GM21717 (cell line): ENCODE results near the gene SLC39A11.
"Not testable (repeated sequence)": the region's sequence is repeated elsewhere in the genome, so short reads cannot be mapped to it uniquely, and the experiment has no call there.

Source experiments
- ATAC-seq: cut with Tn5 transposase; IDR thresholded peaks from one replicate; pipeline ENCODE4 v1.9.1; 2021; ENCODE audit warnings: mild to moderate bottlenecking, moderate library complexity; ENCODE audit not compliant: unreplicated experiment

The SLC39A11 gene

DNA sequence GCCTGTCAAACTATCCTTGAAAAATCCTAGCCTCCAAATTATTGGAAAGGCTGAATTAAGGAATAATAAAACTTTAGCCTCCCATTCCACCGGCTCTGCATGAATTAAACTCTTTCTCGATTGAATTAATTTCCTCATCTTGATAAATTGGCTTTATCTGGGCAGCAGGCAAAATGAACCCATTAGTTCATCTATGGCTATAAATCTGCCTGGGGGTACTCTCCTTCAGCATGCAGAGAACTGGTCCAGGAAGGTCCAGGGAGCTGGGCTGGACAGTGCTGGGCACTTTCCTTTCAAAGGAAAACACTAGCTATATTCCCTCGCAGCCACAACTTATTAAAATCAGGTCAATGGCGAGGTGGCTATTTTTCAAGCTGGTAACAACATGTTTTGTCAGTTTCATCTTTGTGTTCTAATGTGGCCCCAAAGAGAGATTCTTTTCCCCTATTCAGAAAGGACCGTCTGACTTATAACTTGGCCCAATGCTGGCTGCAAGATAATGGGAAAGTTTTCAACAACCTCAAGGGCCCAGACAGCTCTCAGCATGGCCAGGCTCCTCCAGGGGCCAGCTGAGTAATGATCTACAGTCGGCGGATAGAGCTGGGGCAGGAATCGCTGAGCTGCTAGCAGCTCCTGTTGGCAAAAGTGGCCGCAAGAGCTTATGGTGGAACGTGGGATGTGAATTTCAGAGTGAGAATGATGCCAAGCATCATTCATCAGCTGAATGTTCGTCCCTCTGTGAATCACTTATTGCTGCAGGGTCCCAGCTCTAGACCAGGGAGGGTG, 326.9 kb downstream of the SLC39A11 start:
- no peak for ATAC-seq

DNA sequence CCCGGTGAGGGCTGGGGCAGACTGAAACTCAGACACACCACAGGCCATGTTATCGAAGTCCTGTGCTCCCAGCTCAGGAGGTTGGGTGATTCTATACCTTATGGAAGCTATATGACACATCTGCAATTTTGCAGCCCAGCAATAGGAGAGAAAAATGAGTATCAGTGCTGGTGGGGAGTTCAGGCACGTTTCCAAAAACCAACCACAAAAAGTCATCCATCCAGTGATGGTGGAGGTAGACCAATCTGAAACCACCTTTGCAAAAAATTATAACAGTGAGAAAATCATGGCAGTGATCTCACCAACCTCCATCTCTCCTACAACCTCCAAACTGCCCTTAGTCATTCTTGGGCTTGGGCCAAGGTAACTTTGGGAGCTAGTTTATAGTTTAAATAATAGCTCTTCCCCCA, 327.9 kb downstream of the SLC39A11 start:
- ATAC-seq = no peak

DNA sequence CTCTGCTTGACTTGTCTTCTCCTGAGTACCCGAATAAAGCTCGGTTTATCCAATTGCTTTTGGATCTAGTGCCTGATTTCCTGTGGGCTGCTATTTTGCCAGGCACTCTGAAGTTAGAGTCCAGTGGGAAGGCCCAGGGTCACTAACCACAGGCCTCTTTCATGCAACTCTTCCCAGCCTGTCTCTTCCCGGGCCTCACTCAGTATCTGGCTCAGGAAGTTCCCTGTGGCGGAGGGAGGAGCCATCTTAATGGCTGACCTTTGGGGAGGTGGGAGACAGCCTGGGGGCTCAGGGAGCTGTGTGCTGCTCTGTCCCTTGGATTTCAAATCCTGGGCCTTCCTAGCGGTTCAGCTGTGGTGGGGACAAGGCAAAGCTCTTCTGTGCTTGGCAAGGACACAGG, 328.5 kb downstream of the SLC39A11 start:
- ATAC-seq = no peak

DNA sequence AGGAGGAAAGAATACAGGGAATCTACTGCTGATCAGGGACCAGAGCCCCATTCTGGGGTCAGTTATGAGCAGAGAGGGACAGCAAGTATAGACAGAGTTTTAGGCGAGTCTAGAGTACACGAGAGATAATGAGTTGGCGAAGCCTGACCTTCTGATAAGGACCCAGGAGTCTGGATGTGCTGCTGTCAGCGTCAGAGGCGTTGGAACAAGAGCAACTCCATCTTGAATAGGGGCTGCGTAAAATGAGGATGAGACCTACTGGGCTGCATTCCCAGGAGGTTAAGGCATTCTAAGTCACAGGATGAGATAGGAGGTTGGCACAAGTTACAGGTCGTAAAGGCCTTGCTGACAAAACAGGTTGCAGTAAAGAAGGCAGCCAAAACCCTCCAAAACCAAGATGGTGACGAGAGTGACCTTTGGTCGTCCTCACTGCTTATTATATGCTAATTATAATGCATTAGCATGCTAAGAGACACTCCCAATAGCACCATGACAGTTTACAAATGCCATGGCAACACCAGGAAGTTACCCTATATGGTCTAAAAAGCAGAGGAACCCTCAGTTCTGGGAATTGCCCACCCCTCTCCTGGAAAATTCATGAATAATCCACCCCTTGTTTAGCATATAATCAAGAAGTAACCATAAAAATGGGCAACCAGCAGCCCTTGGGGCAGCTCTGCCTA, 330.5 kb downstream of the SLC39A11 start:
- ATAC-seq = not testable (repeated sequence)

DNA sequence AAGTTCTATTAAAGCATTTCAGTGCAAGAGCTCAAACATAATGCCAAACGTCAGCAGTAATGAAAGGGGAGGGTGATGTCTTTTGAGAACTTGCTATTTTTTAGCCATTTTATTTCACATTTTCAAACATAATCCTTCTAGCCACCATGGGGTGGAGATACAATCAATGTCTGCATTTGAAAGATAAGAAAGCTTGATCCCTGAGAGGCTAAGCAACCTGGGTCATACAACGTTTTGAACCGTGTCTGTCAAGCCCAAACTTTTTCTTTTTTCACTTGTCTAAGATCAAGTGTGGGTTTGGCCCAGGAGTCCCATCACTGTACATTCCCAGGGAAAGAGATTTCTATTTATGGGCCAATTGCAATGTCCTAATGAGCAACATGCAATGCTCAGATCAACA, 331.1 kb downstream of the SLC39A11 start:
- no peak for ATAC-seq

DNA sequence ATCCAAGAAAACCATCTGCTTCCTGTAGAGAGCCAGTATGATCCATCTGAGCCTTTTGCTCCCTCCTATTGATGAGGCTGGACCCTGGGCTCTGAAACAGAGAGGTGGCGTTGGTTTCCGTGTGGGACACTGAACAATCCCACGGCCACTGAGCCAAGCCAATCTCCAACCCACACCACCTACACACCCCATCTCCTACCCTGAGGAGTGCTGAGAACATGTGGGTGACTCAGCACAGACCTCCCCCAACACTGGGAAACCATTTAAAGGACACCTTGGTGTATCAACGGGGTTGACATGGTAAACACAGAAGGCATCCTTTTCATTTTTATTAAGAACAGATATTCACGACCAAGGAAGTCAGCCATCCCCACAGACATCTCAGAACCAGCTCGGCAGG, 332.1 kb downstream of the SLC39A11 start:
- no peak for ATAC-seq

DNA sequence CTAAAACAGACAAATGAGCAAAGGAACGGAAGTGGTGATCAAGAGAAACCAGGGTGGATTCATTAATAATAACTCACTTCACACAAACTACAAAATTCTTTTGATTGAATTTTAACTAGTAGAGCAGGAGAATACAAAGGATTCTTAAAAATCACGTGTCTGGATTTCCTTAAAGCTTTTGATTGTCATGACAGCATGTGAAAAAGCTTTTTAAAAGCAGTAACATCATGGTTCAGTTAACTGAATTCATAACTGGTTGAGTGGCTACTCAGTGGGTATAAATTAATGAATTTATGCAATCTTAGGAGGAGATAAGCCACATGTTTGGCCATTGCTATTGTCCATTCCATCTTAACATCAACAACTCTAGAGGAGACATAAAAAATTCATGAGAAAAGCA, 333.2 kb downstream of the SLC39A11 start:
- ATAC-seq = no peak

DNA sequence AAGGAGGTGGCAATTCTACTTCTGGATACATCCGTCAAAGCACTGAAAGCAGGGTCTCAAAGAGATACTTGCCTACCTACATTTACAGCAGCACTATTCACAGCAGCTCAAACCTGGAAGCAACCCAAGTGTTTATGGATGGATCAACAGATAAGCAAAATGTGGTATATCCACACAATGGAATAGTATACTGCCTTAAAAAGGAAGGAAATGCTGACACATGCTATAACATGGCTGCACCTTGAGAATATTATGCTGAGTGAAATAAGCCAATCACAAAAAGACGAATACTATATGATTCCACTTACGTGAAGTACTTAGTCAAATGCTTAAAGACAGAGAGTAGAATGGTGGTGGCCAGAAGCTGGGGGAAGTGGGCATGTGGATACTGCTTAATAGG, 336.2 kb downstream of the SLC39A11 start:
- no peak for ATAC-seq

DNA sequence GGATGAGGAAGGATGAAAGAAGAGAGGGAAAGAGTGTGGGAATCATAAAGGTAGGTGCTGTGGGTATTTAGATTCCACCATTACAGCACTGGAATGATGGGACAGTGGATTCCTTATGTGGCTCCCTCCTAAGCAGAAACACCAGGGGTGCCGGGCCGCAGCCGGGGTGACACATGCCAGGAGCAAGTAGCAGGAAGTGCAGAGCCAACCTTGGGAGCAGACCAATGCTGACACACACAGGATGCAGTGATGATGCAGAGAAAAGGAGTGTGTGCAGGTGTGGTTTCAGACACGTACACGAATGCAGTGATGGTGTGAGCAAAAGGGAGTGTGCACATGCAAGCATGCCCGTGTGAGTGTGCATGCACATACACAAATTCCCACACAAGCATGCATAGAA, 338.0 kb downstream of the SLC39A11 start:
- ATAC-seq = no peak

DNA sequence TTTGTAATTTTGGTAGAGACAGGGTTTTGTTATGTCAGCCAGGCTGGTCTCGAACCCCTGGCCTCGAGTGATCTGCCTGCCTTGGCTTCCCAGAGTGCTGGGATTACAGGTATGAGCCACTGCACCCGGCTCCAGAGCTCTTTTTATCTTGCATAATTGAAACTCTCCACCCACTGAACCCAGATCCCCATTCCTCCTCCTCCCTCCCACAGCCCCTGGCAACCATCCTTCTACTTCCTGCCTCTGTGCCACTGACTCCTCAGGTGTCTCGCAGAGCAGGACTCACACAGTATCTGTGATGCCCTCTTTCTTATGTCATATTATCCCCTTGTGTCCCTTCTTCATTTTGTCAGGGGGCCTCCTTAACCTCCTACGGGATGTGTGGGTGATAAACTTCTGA, 340.7 kb downstream of the SLC39A11 start:
- no peak for ATAC-seq

DNA sequence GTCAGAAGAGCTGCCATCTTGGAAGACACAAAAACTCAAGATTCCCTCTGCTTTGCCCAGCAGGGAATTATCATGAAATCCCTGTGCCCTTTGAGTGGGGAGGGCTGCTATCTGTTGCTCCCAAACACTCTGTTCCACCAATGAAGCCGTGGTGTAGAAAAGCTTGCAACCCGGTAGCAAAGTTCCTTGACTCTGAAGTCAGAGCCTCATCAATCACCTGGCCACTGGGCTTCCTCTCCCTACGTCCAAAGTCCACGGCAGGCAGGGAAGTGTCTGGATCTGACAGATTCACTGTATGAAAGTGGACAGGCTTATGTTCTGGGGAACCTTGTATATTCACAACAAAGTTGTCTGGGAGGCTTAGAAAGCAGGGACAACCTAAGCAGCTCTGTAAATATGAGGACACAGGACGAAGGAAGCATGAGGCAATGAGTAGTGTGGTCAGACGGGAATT, 343.3 kb downstream of the SLC39A11 start:
- no peak for ATAC-seq

DNA sequence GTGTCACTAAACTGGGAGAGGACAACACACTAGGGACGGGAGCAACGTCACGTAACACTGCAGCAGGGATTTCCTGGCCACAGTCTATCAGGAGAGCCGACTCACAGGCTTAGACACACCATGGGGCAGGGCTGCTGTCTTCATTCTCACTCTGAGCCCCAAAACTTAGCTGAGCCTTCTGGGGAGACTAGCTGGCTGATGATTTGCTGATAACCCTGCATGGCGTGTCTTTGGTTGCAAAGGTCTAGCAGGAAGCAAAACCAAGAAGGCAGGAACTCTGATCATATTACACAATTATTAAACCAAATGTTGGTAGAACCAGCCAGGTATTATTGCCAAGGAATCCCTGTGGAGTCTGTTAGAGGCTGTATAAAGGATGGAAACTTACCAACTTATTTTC, 345.0 kb downstream of the SLC39A11 start:
- ATAC-seq = no peak

DNA sequence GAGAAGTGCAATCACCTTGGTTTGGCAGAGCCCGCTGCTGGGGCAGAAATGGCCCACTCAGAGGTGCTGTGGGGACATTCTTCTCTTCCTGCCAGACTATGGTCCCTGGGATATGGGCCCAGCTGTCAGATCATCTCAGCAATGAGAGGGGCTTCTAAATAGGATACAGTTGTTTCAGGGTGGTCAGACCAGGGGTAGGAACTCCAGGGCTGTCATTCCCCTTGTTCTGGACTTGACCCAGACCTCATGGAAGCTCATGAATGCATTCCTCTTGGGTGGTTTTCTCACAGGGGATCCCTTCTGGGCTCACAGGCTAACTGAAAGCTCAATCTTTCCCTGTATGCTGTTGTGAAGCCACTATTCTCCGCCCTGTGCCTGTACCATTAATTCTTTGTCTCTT, 347.2 kb downstream of the SLC39A11 start:
- no peak for ATAC-seq

DNA sequence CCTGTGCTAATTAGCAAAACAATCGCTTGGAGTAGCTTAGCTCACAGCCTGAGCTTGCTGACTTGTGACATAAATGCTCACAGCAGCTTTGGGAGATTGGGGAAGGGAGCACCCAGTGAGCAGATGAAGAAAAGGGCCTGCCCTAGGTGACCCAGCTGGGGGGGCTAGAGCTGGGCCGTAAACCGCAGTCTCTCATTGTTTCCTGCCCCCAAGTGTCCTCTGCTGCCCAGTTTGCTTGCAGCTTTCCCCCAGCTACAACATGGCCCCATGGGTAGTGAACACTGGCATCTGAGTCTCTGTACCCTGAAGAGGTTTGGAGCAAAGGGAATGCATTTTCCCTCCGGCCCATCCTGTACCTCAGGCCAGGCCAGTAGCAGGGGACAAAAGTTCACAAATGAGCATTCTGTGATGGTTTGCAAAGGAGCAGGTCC, 349.4 kb downstream of the SLC39A11 start:
- ATAC-seq = no peak

DNA sequence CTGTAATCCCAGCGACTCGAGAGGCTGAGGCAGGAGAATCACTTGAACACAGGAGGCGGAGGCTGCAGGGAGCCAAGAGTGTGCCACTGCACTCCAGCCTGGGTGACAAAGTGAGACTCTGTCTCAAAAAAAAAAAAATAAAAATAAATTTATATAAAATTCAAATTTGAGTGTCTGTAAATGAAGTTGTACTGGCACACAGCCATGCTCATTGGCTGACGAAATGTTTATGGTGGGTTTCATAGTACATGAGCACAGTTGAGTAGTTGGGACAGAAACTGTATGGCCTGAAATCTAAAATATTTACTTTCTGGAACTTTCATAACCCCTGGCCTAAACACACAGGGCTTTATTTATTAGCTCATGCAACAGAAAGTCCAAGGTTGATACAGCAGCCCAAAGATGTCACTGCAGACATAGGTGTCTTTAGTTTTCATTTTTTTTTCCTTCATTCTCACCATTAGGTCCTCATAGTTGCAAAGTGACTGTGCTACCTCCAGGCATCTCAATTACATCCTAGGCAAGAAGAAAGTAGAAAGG, 355.3 kb downstream of the SLC39A11 start:
- no peak for ATAC-seq

DNA sequence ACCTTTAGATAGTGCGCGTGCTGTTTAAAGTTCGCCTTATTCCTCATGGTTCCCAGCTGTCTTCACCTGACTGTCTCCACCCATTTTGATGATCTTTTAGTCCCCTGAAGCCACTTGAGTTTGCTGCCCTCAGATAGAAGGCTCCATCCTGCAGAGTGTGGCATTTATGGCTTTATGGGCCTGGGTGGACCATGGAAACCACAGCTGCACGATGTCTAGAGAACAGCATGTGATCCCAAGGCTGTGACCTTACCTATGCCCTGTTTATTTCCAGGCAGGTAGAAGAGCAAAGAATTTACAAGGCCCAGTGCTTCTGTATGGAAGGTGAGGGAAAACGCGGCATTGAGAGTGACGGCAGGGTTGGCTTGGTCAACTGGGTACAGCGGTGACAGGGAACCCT, 356.9 kb downstream of the SLC39A11 start:
- ATAC-seq = no peak

DNA sequence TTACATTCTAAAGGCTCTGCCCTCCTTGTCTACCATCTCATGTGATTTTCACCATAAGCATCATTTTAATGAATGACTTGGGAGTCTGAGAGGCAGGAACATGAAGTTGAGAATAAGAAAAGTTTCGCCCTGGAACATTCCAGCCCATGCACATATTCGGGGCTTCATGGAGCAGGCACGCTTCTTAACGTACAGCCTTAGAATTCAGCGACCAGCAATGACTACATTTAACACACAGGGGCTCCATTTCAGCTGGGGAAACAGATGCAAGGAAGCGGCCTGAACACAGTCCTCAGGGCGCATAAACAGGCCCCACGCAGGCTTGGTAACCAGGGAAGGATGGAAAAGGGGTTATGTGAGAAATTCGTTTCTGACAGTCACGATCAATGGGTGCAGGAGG, 357.4 kb downstream of the SLC39A11 start:
- no peak for ATAC-seq

DNA sequence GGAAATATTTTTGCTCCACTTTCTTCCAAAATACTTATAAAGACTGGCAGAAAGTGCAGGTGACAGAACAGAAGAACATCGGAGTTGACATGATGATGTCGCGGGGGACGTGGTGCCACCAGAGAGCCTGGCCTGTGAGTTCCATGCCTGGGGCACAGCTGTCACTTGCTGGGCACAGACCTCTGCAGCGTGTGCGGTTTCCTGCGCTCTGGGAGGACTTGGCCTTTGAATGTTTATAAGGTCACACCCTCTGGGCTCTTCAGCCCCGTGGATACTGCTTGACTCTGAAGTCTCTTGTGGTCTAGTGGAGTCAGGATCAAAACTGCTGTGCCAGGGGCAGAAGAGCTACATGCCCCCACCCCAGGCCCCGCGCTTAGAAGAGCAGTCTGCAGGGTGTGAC, 357.9 kb downstream of the SLC39A11 start:
- ATAC-seq = no peak

DNA sequence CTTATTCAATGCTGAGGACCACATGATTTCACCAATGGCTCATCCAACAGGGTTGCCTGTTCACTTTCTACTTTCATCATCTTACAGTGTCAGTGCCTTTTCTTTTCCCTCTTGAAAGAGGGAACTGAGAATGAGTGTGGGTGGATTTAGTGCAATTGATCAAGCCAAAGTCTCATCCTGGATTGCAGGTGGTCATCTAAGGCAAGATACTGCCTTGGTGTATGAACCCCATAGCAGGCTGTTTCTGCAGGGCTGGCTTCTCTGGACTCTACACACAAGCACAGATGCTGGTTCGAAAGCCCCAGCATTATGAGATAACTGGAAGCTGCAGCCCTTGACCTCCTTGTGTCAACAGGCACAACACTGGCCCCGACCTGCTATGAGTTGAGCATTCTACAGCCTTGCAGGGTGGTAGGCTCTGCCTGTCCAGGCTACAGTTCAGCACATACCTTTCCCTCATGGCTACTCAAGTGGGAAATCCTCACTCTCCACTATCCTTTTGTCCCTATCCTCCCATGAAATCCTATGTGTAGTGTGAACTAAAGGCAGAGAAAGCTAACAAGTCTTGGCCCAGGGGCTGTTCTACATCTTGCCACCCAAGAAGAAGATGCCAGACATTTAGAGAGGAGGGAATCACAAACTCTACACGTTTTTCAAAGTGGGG, 358.7 kb downstream of the SLC39A11 start:
- ATAC-seq = no peak

DNA sequence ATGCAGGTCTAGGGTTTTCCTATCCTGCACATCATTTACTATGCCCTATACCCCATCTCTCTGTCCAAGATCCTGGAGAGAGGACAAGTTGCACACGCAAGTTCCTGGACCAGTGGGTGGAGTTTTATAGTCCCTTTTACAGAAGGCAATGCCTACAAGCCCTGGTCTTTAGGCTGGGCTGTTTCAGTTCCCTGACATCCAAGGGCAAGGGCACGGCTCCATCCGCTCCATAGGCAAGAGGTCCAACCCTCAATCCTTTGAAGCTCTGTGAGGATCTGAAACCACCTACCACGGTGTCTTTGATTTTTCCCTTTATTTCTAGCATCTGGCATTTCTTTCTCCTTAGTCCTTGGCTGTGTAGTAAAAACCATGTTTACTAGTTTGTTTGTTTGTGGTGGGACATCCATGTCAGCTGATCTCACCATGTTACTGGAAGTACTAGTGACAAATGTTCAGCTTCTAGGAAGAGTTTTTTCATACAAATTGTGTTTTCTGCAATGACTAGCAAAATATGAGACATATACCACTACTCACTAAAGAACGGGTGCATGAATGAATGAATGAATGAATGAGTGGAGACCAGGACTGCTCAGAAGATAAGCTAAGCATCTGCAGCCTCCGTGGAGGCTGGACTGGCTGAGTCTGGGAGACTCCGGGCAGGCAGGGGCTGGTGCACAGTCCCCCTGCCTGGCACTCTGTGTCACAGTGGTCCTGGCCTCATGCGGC, 359.4 kb downstream of the SLC39A11 start:
- ATAC-seq = no peak

DNA sequence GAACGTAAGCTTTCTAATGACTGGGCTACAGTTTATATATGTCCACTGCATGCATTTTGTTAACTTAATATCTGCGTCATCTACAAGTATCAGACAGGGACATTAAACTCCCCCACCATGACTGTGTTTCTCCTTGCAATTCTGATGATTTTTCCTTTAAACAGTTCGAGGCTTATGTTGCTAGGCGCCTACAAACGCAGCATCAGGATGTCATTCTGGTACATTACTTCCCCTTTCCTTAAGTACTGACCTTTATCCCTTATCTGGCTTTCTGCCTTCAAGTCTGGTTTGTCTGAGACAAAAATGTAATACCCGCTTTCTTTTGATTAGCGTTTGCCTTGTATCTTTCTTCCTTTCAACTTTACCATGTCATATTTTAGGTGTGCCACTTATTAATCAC, 362.4 kb downstream of the SLC39A11 start:
- ATAC-seq = no peak
